WERI-Rb-1 (cell line): Measurements from ENCODE around the gene ACTRT2.

Experiments used
- DNase-seq: peaks from one replicate; pipeline ENCODE4 v3.0.0-alpha.2; 2020
- H3K27ac ChIP-seq: fragments of 250-450 bp; sonication (Bioruptor Pico); 2 replicates; pipeline ENCODE4 v1.5.1; 2020; ENCODE audit warnings: mild to moderate bottlenecking, moderate library complexity
- H3K27me3 ChIP-seq: fragments of 250-450 bp; sonication (Bioruptor Pico); 2 replicates; pipeline ENCODE4 v1.5.1; 2021; ENCODE audit warnings: mild to moderate bottlenecking, low read depth, moderate library complexity; ENCODE audit not compliant: insufficient read depth, severe bottlenecking
- H3K36me3 ChIP-seq: fragments of 250-450 bp; sonication (Bioruptor Pico); 2 replicates; pipeline ENCODE4 v1.5.1; 2020; ENCODE audit warnings: mild to moderate bottlenecking, moderate library complexity
- H3K4me3 ChIP-seq: 2 replicates; pipeline ENCODE4 v1.5.1; 2011; ENCODE audit warnings: low read depth, mild to moderate bottlenecking, control low read depth, low read length
- H3K9me3 ChIP-seq: fragments of 250-450 bp; sonication (Bioruptor Pico); 2 replicates; pipeline ENCODE4 v1.5.1; 2021; ENCODE audit warnings: mild to moderate bottlenecking, moderate library complexity; ENCODE audit not compliant: severe bottlenecking
- CTCF ChIP-seq: IDR thresholded peaks from 2 replicates; pipeline ENCODE4 v1.5.1; 2011; ENCODE audit warnings: low read depth, mild to moderate bottlenecking, control low read depth, inconsistent platforms, low read length

The ACTRT2 gene

GRCh38 chr1:3003039-3003940 is 18.0 kb upstream of the ACTRT2 start:
- no peak overlapping the region for H3K27ac ChIP-seq
- DNase-seq = no peak
- no peaks in the 10 kb centered on the region for H3K36me3 ChIP-seq
- peaks cover 21% of the 10 kb centered on the region for H3K9me3 ChIP-seq
- H3K27me3 ChIP-seq = peaks cover 72% of the 10 kb centered on the region
- TF ChIP-seq CTCF = no peak
- H3K4me3 ChIP-seq = no peak overlapping the region

- H3K27ac ChIP-seq = no peak overlapping the region
- no peak for DNase-seq
- H3K9me3 ChIP-seq = peaks cover 25% of the 10 kb centered on the region
- H3K27me3 ChIP-seq = peaks cover 66% of the 10 kb centered on the region
- H3K36me3 ChIP-seq = no peaks in the 10 kb centered on the region
- no peak for TF ChIP-seq CTCF
- no peak overlapping the region for H3K4me3 ChIP-seq
Observed at GRCh38 chr1:3003941-3004270, 17.4 kb upstream of the ACTRT2 start.

- Histone ChIP-seq H3K9me3 (peaks cover 26% of the 10 kb centered on the region), H3K4me3 (no peak overlapping the region), H3K36me3 (no peaks in the 10 kb centered on the region), H3K27me3 (peaks cover 59% of the 10 kb centered on the region), H3K27ac (no peak overlapping the region)
- no peak for DNase-seq
- TF ChIP-seq CTCF = no peak
Observed at GRCh38 chr1:3004285-3005205, 16.7 kb upstream of the ACTRT2 start.

GRCh38 chr1:3005771-3006170 is 15.5 kb upstream of the ACTRT2 start:
- Histone ChIP-seq H3K36me3 (no peaks in the 10 kb centered on the region), H3K9me3 (peaks cover 26% of the 10 kb centered on the region), H3K27me3 (peaks cover 51% of the 10 kb centered on the region), H3K4me3 (no peak overlapping the region), H3K27ac (no peak overlapping the region)
- DNase-seq = no peak
- TF ChIP-seq CTCF = no peak

- no peak for TF ChIP-seq CTCF
- Histone ChIP-seq H3K27ac (no peak overlapping the region), H3K27me3 (peaks cover 38% of the 10 kb centered on the region), H3K9me3 (peaks cover 26% of the 10 kb centered on the region), H3K36me3 (no peaks in the 10 kb centered on the region), H3K4me3 (no peak overlapping the region)
- DNase-seq = no peak
Observed at GRCh38 chr1:3007298-3008147, 13.7 kb upstream of the ACTRT2 start.
